Adrenal gland (tissue), 5 donors: ENCODE data around the gene RPH3AL.

ENCODE experiments used
- POLR2A ChIP-seq, 2 donors: fragments of 450-650 bp; IDR thresholded peaks; one replicate each; pipeline ENCODE4 v1.6.1; 2017; ENCODE audit warnings: antibody characterized with exemption in 2 of 2, mild to moderate bottlenecking in 2 of 2, moderate library complexity in 1 of 2
- TF ChIP-seq, protein P1 (sequence below), 6 experiments: fragments of 450-650 bp in 4 of 6; fragments of 200-600 bp in 2 of 6; sonication (generic) in 1 of 6; IDR thresholded peaks; 1 replicate in 5 of 6; 2 replicates in 1 of 6; pipeline versions ENCODE4 v1.5.1 to v1.8.0; 2016 to 2021; ENCODE audit warnings: antibody characterized with exemption in 6 of 6, mild to moderate bottlenecking in 2 of 6, moderate library complexity in 1 of 6
- donor health status: DM: no; HTN: no; CAD: no.

DNA sequence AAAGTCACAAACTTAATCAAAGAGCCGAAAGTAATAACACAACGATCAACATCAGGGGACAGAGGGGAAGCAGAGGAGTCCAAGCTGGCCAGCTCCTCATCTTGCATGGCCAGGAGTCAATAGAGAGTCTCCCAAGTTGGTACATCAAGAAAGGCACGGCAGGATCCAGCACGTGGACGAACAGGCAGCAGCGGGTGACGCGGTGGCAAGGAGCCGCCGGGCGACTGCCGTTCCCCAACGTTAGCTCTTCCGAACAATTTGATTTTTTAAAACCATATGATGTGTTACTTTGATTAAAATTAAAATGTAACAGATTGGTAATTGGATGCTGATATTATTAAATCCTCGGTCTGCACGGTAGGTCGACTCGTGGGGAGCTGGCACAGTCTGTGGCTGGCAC is 89.3 kb downstream of the RPH3AL start:
- TF ChIP-seq, protein P1, sequence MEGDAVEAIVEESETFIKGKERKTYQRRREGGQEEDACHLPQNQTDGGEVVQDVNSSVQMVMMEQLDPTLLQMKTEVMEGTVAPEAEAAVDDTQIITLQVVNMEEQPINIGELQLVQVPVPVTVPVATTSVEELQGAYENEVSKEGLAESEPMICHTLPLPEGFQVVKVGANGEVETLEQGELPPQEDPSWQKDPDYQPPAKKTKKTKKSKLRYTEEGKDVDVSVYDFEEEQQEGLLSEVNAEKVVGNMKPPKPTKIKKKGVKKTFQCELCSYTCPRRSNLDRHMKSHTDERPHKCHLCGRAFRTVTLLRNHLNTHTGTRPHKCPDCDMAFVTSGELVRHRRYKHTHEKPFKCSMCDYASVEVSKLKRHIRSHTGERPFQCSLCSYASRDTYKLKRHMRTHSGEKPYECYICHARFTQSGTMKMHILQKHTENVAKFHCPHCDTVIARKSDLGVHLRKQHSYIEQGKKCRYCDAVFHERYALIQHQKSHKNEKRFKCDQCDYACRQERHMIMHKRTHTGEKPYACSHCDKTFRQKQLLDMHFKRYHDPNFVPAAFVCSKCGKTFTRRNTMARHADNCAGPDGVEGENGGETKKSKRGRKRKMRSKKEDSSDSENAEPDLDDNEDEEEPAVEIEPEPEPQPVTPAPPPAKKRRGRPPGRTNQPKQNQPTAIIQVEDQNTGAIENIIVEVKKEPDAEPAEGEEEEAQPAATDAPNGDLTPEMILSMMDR (IDR thresholded peaks at IDR 0.05), result no peak
- TF ChIP-seq POLR2A (IDR thresholded peaks at IDR 0.05), result no peak
